ENCODE data around the gene BTAF1.

- TF ChIP-seq CTCF (conservative IDR thresholded peaks at IDR 0.05; ENCODE audit: low read depth, low read length) = no peak
- no peak for TF ChIP-seq EZH2 (IDR thresholded peaks at IDR 0.05; ENCODE audit: borderline replicate concordance, low read depth, low read length, poor library complexity, severe bottlenecking)
Measured at GRCh38 chr10:91901784-91902677, 21.5 kb upstream of the BTAF1 start.
